ENCODE data around the gene BANF2.

BANF2 gene

GRCh38 chr20:17673084-17673483 is 26.7 kb upstream of the BANF2 start:
- Histone ChIP-seq H3K4me3 (ENCODE audit: low read depth, low read length) (no peak overlapping the region), H3K4me1 (peaks cover 13% of the 10 kb centered on the region), H3K9me3 (no peaks in the 10 kb centered on the region), H3K36me3 (no peaks in the 10 kb centered on the region), H3K27me3 (no peaks in the 10 kb centered on the region)
- TF ChIP-seq, protein P1, sequence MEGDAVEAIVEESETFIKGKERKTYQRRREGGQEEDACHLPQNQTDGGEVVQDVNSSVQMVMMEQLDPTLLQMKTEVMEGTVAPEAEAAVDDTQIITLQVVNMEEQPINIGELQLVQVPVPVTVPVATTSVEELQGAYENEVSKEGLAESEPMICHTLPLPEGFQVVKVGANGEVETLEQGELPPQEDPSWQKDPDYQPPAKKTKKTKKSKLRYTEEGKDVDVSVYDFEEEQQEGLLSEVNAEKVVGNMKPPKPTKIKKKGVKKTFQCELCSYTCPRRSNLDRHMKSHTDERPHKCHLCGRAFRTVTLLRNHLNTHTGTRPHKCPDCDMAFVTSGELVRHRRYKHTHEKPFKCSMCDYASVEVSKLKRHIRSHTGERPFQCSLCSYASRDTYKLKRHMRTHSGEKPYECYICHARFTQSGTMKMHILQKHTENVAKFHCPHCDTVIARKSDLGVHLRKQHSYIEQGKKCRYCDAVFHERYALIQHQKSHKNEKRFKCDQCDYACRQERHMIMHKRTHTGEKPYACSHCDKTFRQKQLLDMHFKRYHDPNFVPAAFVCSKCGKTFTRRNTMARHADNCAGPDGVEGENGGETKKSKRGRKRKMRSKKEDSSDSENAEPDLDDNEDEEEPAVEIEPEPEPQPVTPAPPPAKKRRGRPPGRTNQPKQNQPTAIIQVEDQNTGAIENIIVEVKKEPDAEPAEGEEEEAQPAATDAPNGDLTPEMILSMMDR (IDR thresholded peaks at IDR 0.05; ENCODE audit: low read depth, low read length) = no peak
- DNase-seq = no peak

- no peaks in the 10 kb centered on the region for H3K36me3 ChIP-seq
- no peaks in the 10 kb centered on the region for H3K27me3 ChIP-seq
- peaks cover 9% of the 10 kb centered on the region for H3K4me1 ChIP-seq
- no peak for DNase-seq
- H3K4me3 ChIP-seq (ENCODE audit: low read depth, low read length) = no peak overlapping the region
- TF ChIP-seq, protein P1 (IDR thresholded peaks at IDR 0.05; ENCODE audit: low read depth, low read length) = no peak
- H3K9me3 ChIP-seq = no peaks in the 10 kb centered on the region
Measured at GRCh38 chr20:17674722-17675518, 24.8 kb upstream of the BANF2 start.

DNA sequence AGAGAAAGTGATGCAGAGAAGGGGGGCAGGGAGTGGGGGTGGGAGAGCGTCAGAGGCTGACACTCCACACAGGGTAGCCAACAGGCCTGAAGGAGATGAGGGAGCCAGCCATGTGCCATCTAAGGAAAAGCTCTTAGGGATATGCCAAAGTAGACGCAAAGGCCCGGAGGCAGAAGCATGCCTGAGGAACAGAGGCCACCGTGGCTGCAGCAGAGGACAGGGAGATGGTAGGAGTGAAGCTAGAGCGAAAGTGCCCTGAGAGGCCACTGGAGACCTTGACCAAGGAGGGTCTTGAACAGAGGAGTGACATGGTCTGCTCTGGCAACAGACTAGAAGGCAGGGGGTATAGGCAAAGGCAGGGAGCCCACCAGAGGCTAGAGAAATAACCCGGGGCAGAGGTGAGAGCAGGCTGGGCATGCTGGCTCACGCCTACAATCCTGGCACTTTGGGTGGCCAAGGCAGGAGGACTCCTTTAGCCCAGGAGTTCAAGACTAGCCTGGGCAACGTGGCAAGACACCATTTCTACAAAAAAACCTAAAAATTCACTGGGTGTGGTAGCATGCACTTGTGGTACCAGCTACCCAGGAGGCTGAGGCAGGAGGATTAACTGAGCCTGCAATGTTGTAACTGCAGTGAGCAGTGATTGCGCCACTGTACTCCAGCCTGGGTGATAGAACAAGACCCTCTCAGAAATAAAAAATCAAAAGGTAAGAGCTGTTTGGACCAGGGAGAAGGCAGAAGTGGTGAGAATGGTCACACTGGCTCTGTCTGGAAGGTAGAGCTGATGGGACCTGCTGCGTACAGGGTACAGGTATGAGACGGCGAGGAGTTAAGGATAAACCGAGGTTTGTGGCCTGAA is 24.0 kb upstream of the BANF2 start:
- TF ChIP-seq, protein P1 (IDR thresholded peaks at IDR 0.05; ENCODE audit: low read depth, low read length) = no peak
- no peak for DNase-seq
- no peak overlapping the region for H3K4me3 ChIP-seq (ENCODE audit: low read depth, low read length)
- peaks cover 9% of the 10 kb centered on the region for H3K4me1 ChIP-seq
- H3K36me3 ChIP-seq = no peaks in the 10 kb centered on the region
- no peaks in the 10 kb centered on the region for H3K27me3 ChIP-seq
- H3K9me3 ChIP-seq = no peaks in the 10 kb centered on the region

DNA sequence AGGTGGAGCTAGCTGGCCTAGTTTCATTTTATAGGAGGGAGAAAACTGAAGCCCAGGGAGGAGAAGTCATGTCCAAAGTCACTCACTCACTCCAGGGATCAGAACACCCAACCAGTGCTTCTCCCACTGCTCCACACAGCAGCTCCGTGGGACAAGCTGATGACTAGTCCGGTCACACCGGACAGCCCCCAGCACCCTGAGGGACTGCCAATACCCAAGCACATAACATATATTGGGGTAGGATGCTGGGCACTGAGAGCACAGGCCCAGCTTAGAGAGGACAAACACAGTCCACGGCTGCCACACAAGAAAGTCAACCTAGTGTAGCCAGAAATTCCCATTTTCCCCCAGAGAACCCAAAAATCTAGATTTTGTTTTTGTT is 23.4 kb upstream of the BANF2 start:
- TF ChIP-seq, protein P1 (IDR thresholded peaks at IDR 0.05; ENCODE audit: low read depth, low read length) = no peak
- H3K4me1 ChIP-seq = peaks cover 9% of the 10 kb centered on the region

GRCh38 chr20:17676942-17677341 is 22.8 kb upstream of the BANF2 start:
- Histone ChIP-seq H3K27me3 (no peaks in the 10 kb centered on the region), H3K36me3 (no peaks in the 10 kb centered on the region), H3K9me3 (no peaks in the 10 kb centered on the region), H3K4me3 (ENCODE audit: low read depth, low read length) (no peak overlapping the region), H3K4me1 (peaks cover 4% of the 10 kb centered on the region; the same call in 1 of the 2 replicates)
- no peak for DNase-seq
- TF ChIP-seq, protein P1 (IDR thresholded peaks at IDR 0.05; ENCODE audit: low read depth, low read length) = no peak

More for the DNA sequence above, 23.4 kb upstream of the BANF2 start:
- DNase-seq = no peak
- Histone ChIP-seq H3K4me3 (ENCODE audit: low read depth, low read length) (no peak overlapping the region), H3K36me3 (no peaks in the 10 kb centered on the region), H3K9me3 (no peaks in the 10 kb centered on the region), H3K27me3 (no peaks in the 10 kb centered on the region)

Measured in BE2C (cell line).